CD4-positive, alpha-beta T cell (primary cell): ENCODE data around the gene ARHGAP15. TPM values are rescaled to one million over a fixed set of nuclear protein-coding genes. Genes with fewer than 3 reads are reported as not detected.

ENCODE experiments used
- ATAC-seq: fragments of 200-7000 bp; cut with Tn5 transposase; one replicate; pipeline ENCODE4 v1.10.0; 2022; ENCODE audit warnings: mild to moderate bottlenecking; ENCODE audit not compliant: poor library complexity
- CTCF ChIA-PET: fragments of 350-600 bp; sonication (Branson Sonifier 250); formaldehyde crosslinking; loops from one replicate; lab custom pipeline; 2021; ENCODE audit warnings: antibody characterized with exemption, inconsistent platforms; lab: Charles Lee
- POLR2A ChIA-PET: fragments of 350-600 bp; sonication (Branson Sonifier 250); formaldehyde crosslinking; loops from one replicate; lab custom pipeline; 2021; ENCODE audit warnings: antibody characterized with exemption, inconsistent platforms; lab: Charles Lee
- DNase-seq, 14 experiments: peaks; one replicate each; pipeline ENCODE4 v3.0.0-alpha.2; 2013 to 2020; ENCODE audit warnings: mixed read lengths in 2 of 14
- H3K27ac ChIP-seq, 2 donors: one replicate each; pipeline versions ENCODE4 v1.5.1 to v1.7.0; 2013; ENCODE audit warnings: low read length in 2 of 2, low read depth in 1 of 2, mild to moderate bottlenecking in 1 of 2
- H3K27me3 ChIP-seq, 2 experiments: 1 replicate in 1 of 2; 2 replicates in 1 of 2; pipeline versions ENCODE4 v1.6.1 to v1.7.0; 2013; ENCODE audit warnings: low read length in 2 of 2, control low read depth in 1 of 2, mild to moderate bottlenecking in 1 of 2, moderate library complexity in 1 of 2; ENCODE audit not compliant: insufficient read depth in 2 of 2, control insufficient read depth in 1 of 2
- H3K36me3 ChIP-seq: one replicate; pipeline ENCODE4 v1.6.1; 2013; ENCODE audit warnings: low read length, control low read depth; ENCODE audit not compliant: insufficient read depth
- H3K4me1 ChIP-seq: one replicate; pipeline ENCODE4 v1.6.1; 2013; ENCODE audit warnings: low read length, control low read depth; ENCODE audit not compliant: insufficient read depth
- H3K4me3 ChIP-seq: one replicate; pipeline ENCODE4 v1.5.1; 2013; ENCODE audit warnings: mild to moderate bottlenecking, low read length, moderate library complexity
- H3K9me3 ChIP-seq, 2 experiments: 1 replicate in 1 of 2; 2 replicates in 1 of 2; pipeline versions ENCODE4 v1.6.1 to v1.7.0; 2013; ENCODE audit warnings: low read length in 2 of 2, mild to moderate bottlenecking in 2 of 2, control low read depth in 1 of 2, moderate library complexity in 1 of 2; ENCODE audit not compliant: control insufficient read depth in 1 of 2, insufficient read depth in 1 of 2
- H3K27ac Mint-ChIP-seq: one replicate; pipeline ENCODE4 v1.8.0; 2020; ENCODE audit warnings: mixed read lengths
- H3K27me3 Mint-ChIP-seq: one replicate; pipeline ENCODE4 v1.8.0; 2021; ENCODE audit warnings: mixed read lengths
- H3K36me3 Mint-ChIP-seq: one replicate; pipeline ENCODE4 v1.8.0; 2021; ENCODE audit warnings: low read depth, mixed read lengths
- H3K4me1 Mint-ChIP-seq: one replicate; pipeline ENCODE4 v1.8.0; 2021; ENCODE audit warnings: low read depth, mixed read lengths
- H3K4me3 Mint-ChIP-seq: one replicate; pipeline ENCODE4 v1.8.0; 2020; ENCODE audit warnings: mild to moderate bottlenecking, mixed read lengths
- H3K9me3 Mint-ChIP-seq: one replicate; pipeline ENCODE4 v1.8.0; 2020; ENCODE audit warnings: mixed read lengths
- CTCF ChIP-seq: fragments of 200-600 bp; IDR thresholded peaks from one replicate; pipeline ENCODE4 v1.8.0; 2022; ENCODE audit warnings: antibody characterized with exemption, mild to moderate bottlenecking
- intact Hi-C, 2 experiments: fragments of 100-400 bp; cut with DNase I in 1 of 2; cut with micrococcal nuclease in 1 of 2; formaldehyde crosslinking; loops; one replicate each; pipeline versions ENCODE4 v1.15.1 to v1.9.0; 2023 to 2025; cut with DNase I, micrococcal nuclease
- total RNA-seq, 174 experiments: library from RNA in 2 of 174; stranded (reverse) in 2 of 174; gene quantifications; one replicate each; pipeline ENCODE4 v1.2.3 and lab custom pipeline; 2021 to 2026

ARHGAP15 gene
- total RNA-seq, 2 experiments from 2014 or later: 158 to 165 TPM

GRCh38 chr2:143608758-143609157 is 479.5 kb downstream of the ARHGAP15 start:
- Histone ChIP-seq H3K27me3 (no peaks in the 10 kb centered on the region), H3K4me3 (no peak overlapping the region), H3K9me3 (no peaks in the 10 kb centered on the region), H3K4me1 (peaks cover 5% of the 10 kb centered on the region), H3K27ac (no peak overlapping the region), H3K36me3 (peaks cover 37% of the 10 kb centered on the region)
- no peaks in the 10 kb centered on the region for H3K9me3 Mint-ChIP-seq
- ATAC-seq (no peak), DNase-seq (no peak)
- CTCF ChIA-PET: no interaction called here
- H3K4me3 Mint-ChIP-seq: no peak overlapping the region
- H3K27ac Mint-ChIP-seq: no peak overlapping the region
- no peak for TF ChIP-seq CTCF
- H3K4me1 Mint-ChIP-seq: peaks cover 80% of the 10 kb centered on the region
- no peaks in the 10 kb centered on the region for H3K27me3 Mint-ChIP-seq
- peaks cover 74% of the 10 kb centered on the region for H3K36me3 Mint-ChIP-seq
- POLR2A ChIA-PET: no interaction called here
- intact Hi-C loops: no loop called here

- H3K36me3 Mint-ChIP-seq: peaks cover 80% of the 10 kb centered on the region
- H3K4me1 ChIP-seq: peaks cover 5% of the 10 kb centered on the region
- ChIA-PET POLR2A (interaction anchor here (1.1 kb wide), 1 partner anchor 11 kb away, joined by 3 read pairs; no protein-coding TSS in a partner anchor), CTCF (no interaction called here)
- H3K4me3 ChIP-seq: no peak overlapping the region
- H3K27me3 ChIP-seq: no peaks in the 10 kb centered on the region
- intact Hi-C loops: no loop called here
- no peaks in the 10 kb centered on the region for H3K9me3 ChIP-seq
- DNase-seq (no peak), ATAC-seq (no peak)
- peaks cover 85% of the 10 kb centered on the region for H3K4me1 Mint-ChIP-seq
- peaks cover 24% of the 10 kb centered on the region for H3K36me3 ChIP-seq
- no peak for TF ChIP-seq CTCF
- H3K4me3 Mint-ChIP-seq: no peak overlapping the region
- peak overlapping the region; percentile 2 for H3K27ac Mint-ChIP-seq
- no peaks in the 10 kb centered on the region for H3K9me3 Mint-ChIP-seq
- no peaks in the 10 kb centered on the region for H3K27me3 Mint-ChIP-seq
- no peak overlapping the region for H3K27ac ChIP-seq
Measured at GRCh38 chr2:143611336-143611735, 482.1 kb downstream of the ARHGAP15 start.

GRCh38 chr2:143615562-143615961 is 486.3 kb downstream of the ARHGAP15 start:
- Histone ChIP-seq H3K27ac (no peak overlapping the region), H3K4me1 (no peaks in the 10 kb centered on the region), H3K36me3 (peaks cover 19% of the 10 kb centered on the region), H3K9me3 (no peaks in the 10 kb centered on the region), H3K27me3 (no peaks in the 10 kb centered on the region), H3K4me3 (no peak overlapping the region)
- peaks cover 61% of the 10 kb centered on the region for H3K4me1 Mint-ChIP-seq
- ChIA-PET POLR2A (no interaction called here), CTCF (interaction anchor here (1.5 kb wide), 1 partner anchor 9 kb away, joined by 3 read pairs; no protein-coding TSS in a partner anchor)
- H3K36me3 Mint-ChIP-seq: peaks cover 78% of the 10 kb centered on the region
- ATAC-seq (no peak), DNase-seq (no peak)
- no peak for TF ChIP-seq CTCF
- H3K27me3 Mint-ChIP-seq: no peaks in the 10 kb centered on the region
- intact Hi-C loops: no loop called here
- H3K27ac Mint-ChIP-seq: peak overlapping the region; percentile 64
- H3K4me3 Mint-ChIP-seq: no peak overlapping the region
- no peaks in the 10 kb centered on the region for H3K9me3 Mint-ChIP-seq
